Hippocampal formation (tissue), 2 donors: ENCODE measurements around the gene REN.
A peak's percentile ranks its signal among the peaks of the same experiment; 100 is the strongest.

Experiments used
- DNase-seq, 2 donors: peaks; one replicate each; lab custom pipeline; 2025; lab: John Stamatoyannopoulos, UW

The REN gene

GRCh38 chr1:204190212-204191211 is 24.4 kb upstream of the REN start:
- DNase-seq: no peak

GRCh38 chr1:204188959-204189639 is 23.0 kb upstream of the REN start:
- DNase-seq: peak in 1 of 2 donors; percentile 3

- DNase-seq: no peak
These were observed 20.5 kb upstream of the REN start for GRCh38 chr1:204186597-204186996.

GRCh38 chr1:204181116-204181515 is 15.0 kb upstream of the REN start:
- DNase-seq: no peak

GRCh38 chr1:204180133-204180532 is 14.0 kb upstream of the REN start:
- no peak for DNase-seq

- DNase-seq: no peak
These were observed 12.5 kb upstream of the REN start for GRCh38 chr1:204178487-204179281.

- no peak for DNase-seq
These were observed 11.0 kb upstream of the REN start for GRCh38 chr1:204177133-204177532.

GRCh38 chr1:204176049-204176448 is 9.9 kb upstream of the REN start:
- no peak for DNase-seq

GRCh38 chr1:204174958-204175357 is 8.8 kb upstream of the REN start:
- no peak for DNase-seq

- DNase-seq: no peak
These were observed 6.4 kb upstream of the REN start for GRCh38 chr1:204172404-204173029.

- no peak for DNase-seq
These were observed 5.6 kb upstream of the REN start for GRCh38 chr1:204171751-204172178.

- no peak for DNase-seq
These were observed 4.5 kb upstream of the REN start for GRCh38 chr1:204170494-204171155.

- no peak for DNase-seq
These were observed 3.7 kb upstream of the REN start for GRCh38 chr1:204169858-204170257.

- no peak for DNase-seq
These were observed 1.6 kb upstream of the REN start for GRCh38 chr1:204167730-204168129.

- DNase-seq: peak; percentile 45 to 64
These were observed 3.6 kb downstream of the REN start for GRCh38 chr1:204162494-204163074.

- DNase-seq: no peak
These were observed 4.3 kb downstream of the REN start for GRCh38 chr1:204161609-204162493.

- DNase-seq: no peak
These were observed 8.2 kb downstream of the REN start for GRCh38 chr1:204157962-204158361.

- DNase-seq: no peak
These were observed 10.3 kb downstream of the REN start for GRCh38 chr1:204155881-204156280.

- DNase-seq: no peak
These were observed 11.4 kb downstream of the REN start for GRCh38 chr1:204154568-204155255.
